ENCODE results near the gene ALG8.
"Not testable (repeated sequence)": the region's sequence is repeated elsewhere in the genome, so short reads cannot be mapped to it uniquely, and the experiment has no call there.

The ALG8 gene

DNA sequence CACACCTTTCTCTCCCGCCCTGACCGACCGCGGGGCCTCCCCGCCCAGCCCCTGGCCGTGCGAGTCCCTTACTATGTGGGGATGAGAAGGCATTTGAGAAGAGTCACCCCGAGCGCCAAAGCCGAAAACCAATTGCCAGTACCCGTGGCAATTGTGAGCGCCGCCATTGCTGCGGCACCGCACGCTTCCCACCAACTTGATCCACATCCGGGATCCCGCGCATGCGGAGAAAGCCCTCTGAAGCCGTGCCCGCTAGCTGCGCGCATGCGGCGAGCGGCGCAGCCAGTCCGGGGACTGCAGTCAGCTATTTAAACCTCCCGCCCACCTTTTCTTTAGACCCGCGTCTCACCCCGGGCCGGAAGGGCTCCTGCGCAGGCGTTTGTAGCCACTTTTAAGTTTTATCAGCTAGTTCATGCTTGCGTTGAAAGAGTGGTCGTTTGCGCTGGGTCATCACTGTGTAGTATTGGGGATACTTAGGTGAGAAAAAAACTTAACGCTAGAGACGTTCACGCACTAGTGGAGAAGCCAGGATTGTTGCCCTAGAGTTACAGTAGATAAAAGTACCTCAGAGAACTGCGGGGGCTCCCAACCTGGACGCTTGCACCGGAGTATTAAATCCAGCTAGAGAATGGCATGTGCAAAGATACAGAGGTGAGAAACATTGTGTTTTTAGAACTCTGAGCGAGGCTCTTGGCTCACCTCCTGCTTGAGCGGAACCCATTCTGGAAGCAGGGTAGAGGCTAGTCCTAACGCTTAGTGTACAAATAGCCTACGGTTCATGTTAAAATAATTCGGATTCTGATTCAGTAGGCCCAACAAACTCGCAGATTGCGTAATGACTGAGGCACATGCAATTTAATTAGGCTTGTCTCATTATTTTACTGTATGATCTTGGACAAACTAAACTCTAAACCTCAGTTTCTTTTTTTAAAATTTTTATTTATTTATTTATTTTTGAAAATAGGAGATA is at the start of gene ALG8:
Gene ALG8 (minus strand): TSS at position 205 of the 970 bp plus-strand sequence. CDS start 38 bp downstream, at position 167.
- peak; percentile 95 to 96 for DNase-seq (ENCODE audit: low read depth in 1 of 2, low spot score in 1 of 2)

DNA sequence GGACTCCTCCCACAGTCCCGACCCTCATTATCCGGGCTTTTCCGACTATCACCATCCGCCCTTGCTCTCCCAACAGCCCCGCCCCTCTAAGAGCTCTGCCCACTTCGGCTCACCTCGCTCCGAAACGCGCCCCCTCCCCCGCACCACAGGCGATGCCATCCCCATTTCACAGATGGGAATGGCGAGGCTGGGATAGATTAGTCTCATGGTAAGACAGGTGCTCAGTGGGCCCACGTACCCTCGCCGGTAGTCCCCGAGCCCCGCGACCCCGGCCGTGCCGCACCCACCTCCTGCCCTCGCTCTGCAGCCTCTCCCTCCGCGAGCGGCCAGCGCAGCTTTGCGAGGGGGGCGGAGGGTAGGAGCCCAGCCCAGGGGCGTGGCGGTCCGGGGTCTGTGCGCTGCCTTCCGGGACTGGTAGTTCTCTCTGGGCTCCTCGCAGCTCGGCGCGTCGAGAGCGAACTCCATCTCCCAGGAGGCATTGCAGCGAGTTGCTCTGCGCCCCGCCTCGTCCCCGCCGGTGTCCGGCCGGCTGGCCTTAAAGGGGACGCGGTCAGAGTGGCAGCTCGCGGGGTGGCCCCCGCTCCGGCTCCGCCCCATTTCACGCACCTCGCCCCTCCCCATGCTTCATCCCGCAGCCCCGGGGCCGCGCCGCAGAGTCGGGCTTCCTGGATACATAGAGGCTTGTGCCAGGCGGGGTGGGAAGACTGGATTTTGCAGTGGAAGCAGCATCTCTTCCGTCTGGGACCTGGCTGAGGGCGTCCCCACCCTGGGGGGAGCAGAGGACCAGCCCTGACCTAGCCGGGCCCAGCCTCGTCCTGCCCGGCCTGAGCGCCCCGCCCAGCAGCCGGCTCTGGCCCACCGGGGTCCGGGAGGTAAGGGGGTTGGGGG is 49.1 kb upstream of the ALG8 start, which contains the start of the genes KCTD21 and USP35:
Gene KCTD21 (minus strand): TSS at position 341 of the 888 bp plus-strand sequence. CDS start 14,072 bp downstream, outside the sequence.
Gene USP35 (plus strand): TSS at position 634 of the 888 bp plus-strand sequence. CDS start 7,327 bp downstream, outside the sequence.
- DNase-seq (ENCODE audit: low read depth in 1 of 2, low spot score in 1 of 2), result peak; percentile 84 to 88

- peak in 1 of 2 donors; percentile 77 for DNase-seq (ENCODE audit: low read depth in 1 of 2, low spot score in 1 of 2)
Measured at GRCh38 chr11:78187366-78188285, 48.2 kb upstream of the ALG8 start.

GRCh38 chr11:78181185-78181584 is 41.8 kb upstream of the ALG8 start:
- no peak for DNase-seq (ENCODE audit: low read depth in 1 of 2, low spot score in 1 of 2)

- DNase-seq (ENCODE audit: low read depth in 1 of 2, low spot score in 1 of 2), result no peak
Measured at GRCh38 chr11:78180751-78181150, 41.3 kb upstream of the ALG8 start.

DNA sequence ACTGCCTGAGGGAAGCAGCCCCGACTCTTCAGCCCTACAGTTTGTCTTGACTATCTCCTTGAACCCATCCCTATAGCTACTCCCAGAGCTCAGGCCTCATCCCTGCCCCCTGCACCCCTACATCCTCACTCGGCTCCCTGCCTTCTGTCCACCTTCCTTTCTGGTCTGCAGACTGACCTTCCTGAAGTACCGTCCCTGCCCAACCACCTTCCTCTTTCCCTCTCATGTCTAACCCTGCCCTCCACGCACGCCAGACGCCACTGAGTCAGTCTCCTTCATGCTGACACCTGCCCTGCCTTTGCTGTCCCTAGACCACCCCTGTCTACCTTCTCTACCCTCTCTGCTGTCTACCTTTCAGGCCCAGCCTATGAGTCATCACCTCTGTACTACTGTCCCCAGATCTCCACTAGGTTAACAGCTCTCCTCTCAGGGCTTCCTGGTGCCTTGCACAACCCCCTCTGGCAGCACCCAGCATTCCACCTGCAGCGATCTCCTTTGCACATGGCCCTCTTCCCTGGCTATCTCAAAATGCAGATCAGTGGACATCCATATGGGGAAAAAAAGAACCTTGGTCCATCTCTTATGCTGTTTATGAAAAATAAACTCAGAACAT is 40.1 kb upstream of the ALG8 start:
- DNase-seq (ENCODE audit: low read depth in 1 of 2, low spot score in 1 of 2), result no peak

- no peak for DNase-seq (ENCODE audit: low read depth in 1 of 2, low spot score in 1 of 2)
Measured at GRCh38 chr11:78177216-78177615, 37.8 kb upstream of the ALG8 start.

GRCh38 chr11:78176605-78177141 is 37.2 kb upstream of the ALG8 start:
- DNase-seq (ENCODE audit: low read depth in 1 of 2, low spot score in 1 of 2), result no peak

GRCh38 chr11:78175862-78176261 is 36.4 kb upstream of the ALG8 start:
- not testable (repeated sequence) for DNase-seq (ENCODE audit: low read depth in 1 of 2, low spot score in 1 of 2)

DNA sequence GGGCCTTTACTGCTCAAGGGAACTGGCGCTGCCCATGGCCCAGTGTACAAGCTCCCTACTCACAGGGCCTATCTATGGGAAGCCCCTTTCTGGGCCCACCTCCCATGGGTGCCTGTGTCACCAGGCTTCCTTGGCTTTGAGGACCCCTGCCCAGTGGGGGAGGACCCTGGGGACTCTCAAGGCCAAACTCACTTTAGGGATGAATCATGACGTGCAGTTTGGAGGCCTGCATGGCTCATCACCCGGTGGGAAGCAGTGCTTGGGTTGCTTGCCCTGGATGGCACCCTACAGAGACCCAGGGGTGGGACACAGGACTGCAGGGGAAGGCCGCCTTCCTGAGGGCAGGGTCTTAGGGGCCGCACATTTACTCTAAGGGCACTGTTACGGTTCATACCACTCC is 32.5 kb upstream of the ALG8 start:
- no peak for DNase-seq (ENCODE audit: low read depth in 1 of 2, low spot score in 1 of 2)

DNA sequence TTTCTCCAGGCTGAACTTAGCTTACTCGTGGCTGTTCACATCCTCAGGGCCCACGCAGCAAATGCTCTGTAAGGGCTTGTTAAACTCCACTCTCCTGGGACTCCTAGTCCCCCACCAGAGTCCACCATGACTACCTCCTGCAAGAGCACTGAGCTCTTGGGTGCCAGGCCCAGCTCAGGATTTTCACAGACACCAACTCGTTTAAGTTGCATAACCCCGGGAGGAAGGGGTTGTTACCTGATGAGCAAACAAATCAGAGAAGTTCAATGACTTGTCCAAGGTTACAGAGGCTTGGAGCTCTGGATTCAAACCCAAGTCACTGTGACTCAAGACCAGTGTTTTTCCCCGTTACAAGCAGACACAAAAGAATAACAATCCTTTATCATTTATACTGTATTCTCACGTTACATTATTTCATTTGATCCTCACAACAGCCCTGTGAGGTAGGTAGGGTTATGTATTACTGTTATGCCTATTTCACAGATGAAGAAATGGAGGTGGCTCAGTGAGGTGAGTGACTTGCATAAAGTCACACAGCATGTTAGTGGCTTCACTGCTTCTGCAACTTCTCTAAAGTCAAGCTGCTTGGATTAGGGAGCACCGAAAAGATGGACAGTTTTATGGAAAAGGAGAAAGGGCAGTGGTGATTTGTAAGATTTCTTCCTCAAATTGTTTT is 31.6 kb upstream of the ALG8 start:
- DNase-seq (ENCODE audit: low read depth in 1 of 2, low spot score in 1 of 2), result no peak

GRCh38 chr11:78170413-78170812 is 31.0 kb upstream of the ALG8 start:
- DNase-seq (ENCODE audit: low read depth in 1 of 2, low spot score in 1 of 2), result no peak

- DNase-seq (ENCODE audit: low read depth in 1 of 2, low spot score in 1 of 2), result no peak
Measured at GRCh38 chr11:78168539-78169477, 29.4 kb upstream of the ALG8 start.

DNA sequence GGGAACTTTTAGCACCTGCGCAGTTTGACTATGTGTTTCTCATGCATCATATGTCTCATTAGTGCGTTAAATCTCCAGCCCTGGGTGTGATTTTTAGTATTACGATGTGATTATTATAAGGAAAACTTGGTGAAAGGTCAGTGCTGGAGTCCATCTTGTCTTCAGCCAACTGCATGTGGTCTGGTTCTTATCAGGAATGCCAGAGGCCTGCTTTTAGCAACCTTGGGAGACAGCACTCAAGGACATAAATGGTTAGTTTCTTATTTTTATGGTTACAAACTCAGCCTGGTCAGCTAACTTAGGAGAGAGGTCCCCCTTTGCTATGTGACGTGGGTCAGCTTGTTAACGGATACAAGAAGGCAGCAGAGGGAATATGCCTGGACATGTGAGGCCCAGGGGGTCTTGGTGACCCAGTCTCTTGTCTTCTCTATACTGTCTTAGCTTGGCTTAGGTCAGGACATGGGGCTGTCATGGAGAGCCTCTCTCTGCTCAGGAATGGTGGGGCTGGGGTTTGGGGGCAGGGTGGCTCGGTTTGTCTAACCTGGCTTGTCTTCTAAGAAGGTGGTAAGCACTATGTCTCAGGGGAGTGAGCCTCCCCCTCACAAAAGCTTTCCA is 27.5 kb upstream of the ALG8 start:
- no peak for DNase-seq (ENCODE audit: low read depth in 1 of 2, low spot score in 1 of 2)

DNA sequence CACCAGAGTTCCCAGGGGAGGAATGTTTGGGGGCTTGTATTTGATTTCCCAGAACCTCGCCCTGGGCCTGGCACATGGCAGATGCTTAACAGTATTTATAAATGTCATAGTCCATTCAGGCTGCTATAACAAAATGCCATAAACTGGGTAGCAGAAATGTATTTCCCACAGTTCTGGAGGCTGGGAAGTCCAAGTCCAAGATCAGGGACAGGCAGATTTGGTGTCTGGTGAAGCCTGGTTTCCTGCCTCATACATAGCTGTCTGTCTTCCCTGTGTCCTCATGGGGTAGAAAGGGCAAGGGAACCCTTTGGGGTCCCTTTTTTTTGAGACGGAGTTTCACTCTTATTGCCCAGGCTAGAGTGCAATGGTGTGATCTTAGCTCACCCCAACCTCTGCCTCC is 25.0 kb upstream of the ALG8 start:
- DNase-seq (ENCODE audit: low read depth in 1 of 2, low spot score in 1 of 2), result no peak

DNA sequence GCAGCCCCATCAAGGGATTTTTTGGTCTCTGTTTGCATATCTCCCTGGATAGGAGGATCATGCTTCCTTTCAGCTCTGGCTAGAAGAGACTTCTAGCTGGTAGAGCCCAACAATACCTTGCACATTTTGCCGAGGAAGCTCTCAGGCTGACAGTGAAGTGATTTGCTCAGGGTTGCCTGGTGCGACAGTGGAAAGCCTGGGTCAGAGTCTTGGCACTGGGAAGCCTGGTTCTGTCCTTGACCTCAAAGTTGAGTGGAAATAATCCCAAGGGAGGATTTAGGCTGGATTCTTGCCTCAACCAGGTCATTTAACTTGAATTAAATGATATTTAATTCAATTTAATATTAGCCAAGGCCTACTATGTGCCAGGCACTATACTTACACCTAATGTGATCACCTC is 24.4 kb upstream of the ALG8 start:
- no peak for DNase-seq (ENCODE audit: low read depth in 1 of 2, low spot score in 1 of 2)

DNA sequence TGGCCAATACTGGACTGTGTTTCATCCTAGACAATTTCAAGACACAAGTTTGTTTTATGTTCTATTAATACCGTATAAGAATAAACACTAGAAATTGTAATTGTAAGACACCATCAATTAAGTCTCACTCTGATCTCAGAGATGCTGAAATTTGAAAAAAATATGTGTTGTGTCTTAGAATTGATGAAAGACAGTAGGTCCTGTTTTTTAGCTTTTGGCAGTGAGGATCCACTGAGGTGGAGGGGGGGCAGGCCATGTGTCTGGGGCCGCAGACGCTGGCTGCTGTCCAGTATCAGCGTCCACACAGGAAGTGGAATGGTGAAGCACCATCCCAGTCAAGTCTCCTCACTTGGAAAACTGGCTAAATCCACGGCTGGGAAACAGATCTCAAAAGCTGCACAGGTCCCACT is 22.5 kb upstream of the ALG8 start:
- no peak for DNase-seq (ENCODE audit: low read depth in 1 of 2, low spot score in 1 of 2)

DNA sequence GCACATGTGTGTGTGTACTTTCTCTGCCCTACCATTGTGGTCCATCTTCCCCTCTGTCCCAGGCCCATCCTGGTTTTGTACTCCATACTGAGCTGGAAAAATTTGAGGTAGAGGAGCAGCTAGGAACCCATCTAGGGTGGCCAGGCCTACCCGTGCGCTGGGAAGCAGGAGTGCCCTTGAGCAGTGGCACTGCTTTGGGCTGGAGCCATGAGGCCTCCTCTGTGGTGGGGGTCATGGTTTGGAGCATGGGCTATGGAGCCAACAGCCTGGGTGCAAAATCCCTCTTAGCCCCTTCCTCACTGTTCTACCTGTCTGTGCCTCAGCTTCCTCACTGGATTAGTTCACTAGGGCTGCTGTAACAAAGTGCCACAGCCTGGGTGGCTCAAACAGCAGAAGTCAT is 21.9 kb upstream of the ALG8 start:
- no peak for DNase-seq (ENCODE audit: low read depth in 1 of 2, low spot score in 1 of 2)

All from activated CD4-positive, alpha-beta T cell treated with anti-CD3 and anti-CD28 coated beads, Interleukin-2, amount 50 U/mL, for 24 hours (primary cell).